HG02970 (cell line): ENCODE results near the gene FAM227B.
"Not testable (repeated sequence)": the region's sequence is repeated elsewhere in the genome, so short reads cannot be mapped to it uniquely, and the experiment has no call there.

Experiments
- ATAC-seq: cut with Tn5 transposase; IDR thresholded peaks from one replicate; pipeline ENCODE4 v1.9.1; 2021; ENCODE audit warnings: mild to moderate bottlenecking, moderate library complexity, moderate number of reproducible peaks; ENCODE audit not compliant: unreplicated experiment, low FRiP score

FAM227B gene

DNA sequence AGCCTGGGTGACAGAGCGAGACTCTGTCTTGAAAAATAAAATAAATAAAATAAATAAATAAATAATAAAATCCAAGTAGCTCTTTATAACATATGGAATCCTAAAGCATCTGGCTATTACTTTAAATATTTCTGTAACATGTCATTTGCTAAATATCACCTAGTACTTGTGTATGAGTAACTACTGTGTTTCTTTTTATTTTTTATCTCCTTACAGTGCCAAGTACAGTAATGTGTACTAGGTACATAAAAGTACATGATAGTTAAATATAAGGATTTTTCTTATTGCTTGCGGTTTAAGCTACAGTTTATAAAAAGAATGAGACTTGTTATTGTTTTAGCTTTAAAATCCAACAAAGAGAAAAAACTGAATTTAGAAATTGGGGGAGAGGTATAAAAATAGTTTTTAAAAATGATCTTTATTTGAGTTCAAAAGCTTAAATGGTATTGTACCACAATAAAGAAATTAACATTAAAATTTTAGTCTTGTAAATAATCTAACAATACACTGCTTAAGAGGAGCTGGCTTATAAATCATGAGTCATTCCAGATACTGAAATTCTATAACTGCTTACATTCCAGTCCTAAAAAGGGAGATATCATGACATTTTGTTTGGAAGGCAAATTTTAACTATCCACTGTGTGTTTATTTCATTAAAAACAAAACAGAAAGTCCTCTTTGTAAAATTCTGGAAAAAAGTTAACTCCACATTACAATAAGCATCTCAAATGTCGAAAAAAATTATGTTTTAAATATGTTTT, 124.4 kb downstream of the FAM227B start:
- ATAC-seq: no peak

GRCh38 chr15:49494842-49495241, 125.8 kb downstream of the FAM227B start:
- no peak for ATAC-seq

- no peak for ATAC-seq
Observed at GRCh38 chr15:49492830-49493229, 127.8 kb downstream of the FAM227B start.

GRCh38 chr15:49492151-49492550, 128.5 kb downstream of the FAM227B start:
- ATAC-seq: no peak

GRCh38 chr15:49490966-49491365, 129.7 kb downstream of the FAM227B start:
- no peak for ATAC-seq

DNA sequence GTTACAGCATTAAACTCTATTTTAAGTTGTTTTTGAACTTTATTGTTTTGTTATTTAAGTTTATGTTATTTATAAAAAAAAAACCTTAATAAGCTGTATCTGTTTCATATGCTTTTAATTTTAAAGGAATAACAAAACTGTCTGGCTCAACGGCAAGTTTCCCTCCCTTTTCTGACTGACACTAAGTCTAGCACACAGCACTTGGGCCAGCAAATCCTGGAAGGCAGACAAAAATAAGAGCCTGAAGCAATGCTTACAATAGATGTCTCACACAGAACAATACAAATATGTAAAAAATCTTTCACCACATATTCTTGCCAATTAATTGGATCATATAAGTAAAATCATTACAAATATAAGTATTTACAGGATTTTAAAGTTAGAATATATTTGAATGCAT, 135.2 kb downstream of the FAM227B start:
- not testable (repeated sequence) for ATAC-seq

DNA sequence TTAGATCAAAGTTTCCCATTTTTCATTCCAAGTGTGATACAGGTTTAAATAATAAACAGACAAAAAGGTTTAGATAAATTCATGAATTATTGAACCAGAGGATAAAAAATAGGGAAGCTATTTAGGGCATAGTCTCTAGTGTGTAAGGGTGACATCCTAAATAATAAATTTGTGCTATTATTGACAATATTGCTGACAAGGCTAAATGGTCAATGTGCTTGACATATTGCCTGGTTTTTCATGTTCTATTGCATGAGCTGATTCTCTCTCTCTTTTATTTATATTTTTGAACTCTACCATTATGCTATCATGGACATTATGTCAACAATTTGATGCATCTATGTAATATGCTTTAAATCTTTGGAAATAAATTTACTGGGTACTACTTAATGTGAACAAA, 141.6 kb downstream of the FAM227B start:
- not testable (repeated sequence) for ATAC-seq

GRCh38 chr15:49478021-49478420, 142.6 kb downstream of the FAM227B start:
- not testable (repeated sequence) for ATAC-seq

GRCh38 chr15:49473031-49473430, 147.6 kb downstream of the FAM227B start:
- ATAC-seq: no peak

DNA sequence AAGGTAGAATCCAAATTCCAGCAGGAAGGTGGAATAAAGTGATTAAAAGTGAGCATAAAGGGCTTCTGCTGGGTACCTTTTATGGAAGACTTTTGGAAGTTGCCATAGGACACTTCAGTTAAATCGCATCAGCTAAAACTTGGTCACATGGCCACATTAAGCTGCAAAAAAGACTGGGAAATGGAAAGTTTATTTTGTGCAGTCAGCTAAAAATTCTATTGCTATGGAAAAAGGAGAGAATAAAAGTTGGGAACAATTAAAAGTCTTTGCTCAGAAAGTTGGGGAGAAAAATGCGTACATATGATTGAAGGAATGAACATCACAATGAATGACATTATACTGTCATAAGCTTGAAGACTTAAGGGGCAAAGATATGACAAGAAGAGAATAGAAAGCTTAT, 148.3 kb downstream of the FAM227B start:
- no peak for ATAC-seq

GRCh38 chr15:49471733-49472132, 148.9 kb downstream of the FAM227B start:
- ATAC-seq: no peak

GRCh38 chr15:49471248-49471647, 149.4 kb downstream of the FAM227B start:
- not testable (repeated sequence) for ATAC-seq

GRCh38 chr15:49468481-49468839, 152.2 kb downstream of the FAM227B start:
- no peak for ATAC-seq

- no peak for ATAC-seq
Observed at GRCh38 chr15:49467746-49468480, 152.7 kb downstream of the FAM227B start.

DNA sequence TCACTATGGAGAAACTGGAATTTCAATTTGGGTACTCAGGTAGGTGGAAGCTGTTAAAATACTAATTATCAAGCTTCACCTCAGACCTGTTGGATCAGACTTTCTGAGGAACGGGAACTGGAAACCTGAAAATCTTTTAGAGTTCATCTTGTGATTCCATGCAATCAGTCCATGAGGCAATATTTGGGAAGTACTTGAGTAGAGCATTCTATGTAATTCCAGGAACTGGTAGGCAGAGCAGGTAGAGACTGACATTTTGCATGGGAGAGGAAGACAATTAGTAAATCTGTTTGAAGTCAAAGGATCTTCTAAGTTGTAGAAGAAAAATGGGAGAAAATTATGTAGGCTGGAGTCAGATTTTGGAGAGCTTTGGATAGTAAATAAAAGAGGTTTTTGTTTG, 154.5 kb downstream of the FAM227B start:
- no peak for ATAC-seq

GRCh38 chr15:49464522-49464921, 156.1 kb downstream of the FAM227B start:
- no peak for ATAC-seq

DNA sequence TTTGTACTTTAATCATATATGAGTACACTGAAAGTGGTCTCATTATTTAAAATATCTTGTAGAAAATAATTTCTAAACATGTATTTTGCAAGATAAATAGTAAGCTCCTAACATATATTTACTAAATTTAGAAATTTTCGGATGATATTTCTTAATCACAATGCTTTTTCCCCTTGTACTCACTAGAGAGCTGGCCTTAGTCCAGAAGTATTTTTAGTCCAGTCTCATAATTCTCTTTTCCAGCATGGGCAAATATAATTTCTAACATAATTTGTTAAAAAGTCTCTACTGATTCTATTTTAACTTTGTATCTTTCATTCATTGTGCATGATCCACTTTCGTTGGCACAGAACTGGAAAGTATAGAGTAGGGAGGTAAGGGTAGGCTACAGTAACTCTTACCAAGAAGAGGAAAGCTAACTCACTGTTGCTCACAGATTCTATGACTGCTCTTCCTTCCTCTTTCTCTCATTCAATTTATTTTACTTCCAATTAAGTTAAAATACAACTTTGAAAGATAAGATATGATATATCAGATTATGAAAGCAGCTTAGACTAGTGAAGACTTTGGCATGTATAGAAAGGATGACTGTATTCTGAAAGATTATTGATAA, 158.3 kb downstream of the FAM227B start:
- ATAC-seq: no peak

GRCh38 chr15:49460411-49460941, 160.1 kb downstream of the FAM227B start:
- ATAC-seq: no peak

- ATAC-seq: no peak
Observed at GRCh38 chr15:49458145-49458544, 162.5 kb downstream of the FAM227B start.

DNA sequence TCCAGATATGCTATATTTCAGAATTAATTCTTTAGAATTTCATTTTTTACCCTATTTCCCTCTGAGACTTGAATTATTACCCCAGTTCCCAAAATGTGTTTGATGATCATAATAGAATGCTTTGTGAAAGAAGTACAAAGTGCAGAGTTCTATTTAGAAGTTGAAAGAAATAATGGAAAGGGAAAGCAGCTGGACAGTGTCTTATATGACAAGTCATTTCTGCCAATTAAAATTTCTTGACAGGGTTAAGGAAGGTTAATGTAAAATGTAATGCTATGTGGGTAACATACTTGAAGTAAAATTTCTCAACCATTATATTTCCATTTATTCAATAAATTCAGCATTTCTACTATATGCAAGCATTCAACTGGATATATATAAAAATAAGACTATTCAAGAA, 164.5 kb downstream of the FAM227B start:
- ATAC-seq: no peak

DNA sequence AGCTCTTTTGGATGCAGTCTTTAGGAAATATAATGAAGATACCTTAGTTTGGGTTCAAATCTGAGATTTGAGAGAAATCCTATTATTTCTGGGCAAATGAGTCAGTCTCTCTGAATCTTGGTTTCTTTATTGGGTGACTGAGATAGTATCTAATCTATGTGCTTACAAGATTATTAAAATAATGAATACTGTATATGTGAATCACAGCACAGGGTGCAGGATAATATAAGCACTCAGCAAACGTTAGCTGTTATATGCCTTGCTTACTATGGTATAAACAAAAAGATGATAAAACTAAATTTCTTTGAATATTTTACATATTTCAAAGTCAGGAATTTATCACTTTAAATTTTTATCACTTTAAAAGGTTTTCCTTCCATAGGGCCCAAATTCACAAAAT, 168.0 kb downstream of the FAM227B start:
- no peak for ATAC-seq
